NCI-H2081 treated with DMSO at 0.1 percent for 48 hours (cell line): ENCODE results near the gene KRTAP10-3.
"Not testable (repeated sequence)": the region's sequence is repeated elsewhere in the genome, so short reads cannot be mapped to it uniquely, and the experiment has no call there.

Experiments used
- DNase-seq: peaks from one replicate; lab custom pipeline; 2025; lab: John Stamatoyannopoulos, UW

KRTAP10-3 gene

DNA sequence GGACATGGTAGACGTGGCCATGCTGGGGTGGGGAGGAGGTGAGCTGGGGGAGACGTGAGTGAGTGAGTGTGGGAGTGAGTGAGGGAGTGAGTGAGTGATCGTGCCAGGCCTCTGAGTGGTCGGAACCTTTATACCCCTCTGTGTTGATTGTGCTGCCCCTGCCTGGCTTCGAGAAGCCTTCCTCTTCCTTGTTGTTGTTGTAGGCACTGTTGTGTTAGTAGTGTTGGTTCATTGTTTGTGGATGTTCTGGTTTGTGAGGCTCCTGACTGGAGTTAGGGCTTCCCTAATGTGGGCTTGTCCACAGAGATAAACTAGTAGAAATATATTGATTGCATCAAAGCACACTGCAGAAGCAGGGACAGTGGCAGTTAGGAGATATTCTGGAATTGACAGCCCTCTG, at the start of gene KRTAP10-3:
Gene KRTAP10-3 (minus strand): TSS at position 101 of the 400 bp plus-strand sequence. CDS start 80 bp downstream, at position 21.
- DNase-seq: no peak

GRCh38 chr21:44606495-44606894, 47.9 kb upstream of the KRTAP10-3 start:
- no peak for DNase-seq

DNA sequence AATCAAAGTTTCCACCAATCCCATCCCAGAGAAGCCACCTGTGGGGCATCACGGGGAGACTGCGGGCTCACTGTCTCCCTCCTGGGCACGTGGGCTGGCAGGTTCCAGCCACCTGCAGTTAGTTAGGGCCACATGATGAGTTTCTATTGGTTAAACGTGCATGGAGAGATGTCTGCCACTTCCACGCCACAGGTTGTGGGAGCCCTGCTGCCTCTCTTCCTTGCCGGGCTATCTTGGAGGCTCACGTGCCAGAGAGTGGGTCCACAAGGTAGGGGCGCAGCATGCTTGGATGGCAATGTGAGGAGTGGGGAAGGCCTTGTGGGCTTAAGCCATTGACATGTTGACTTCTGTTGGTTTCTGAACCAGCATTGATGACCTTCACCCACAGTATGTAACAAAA, 45.3 kb upstream of the KRTAP10-3 start:
- no peak for DNase-seq

GRCh38 chr21:44603109-44603875, 44.7 kb upstream of the KRTAP10-3 start:
- DNase-seq: no peak

DNA sequence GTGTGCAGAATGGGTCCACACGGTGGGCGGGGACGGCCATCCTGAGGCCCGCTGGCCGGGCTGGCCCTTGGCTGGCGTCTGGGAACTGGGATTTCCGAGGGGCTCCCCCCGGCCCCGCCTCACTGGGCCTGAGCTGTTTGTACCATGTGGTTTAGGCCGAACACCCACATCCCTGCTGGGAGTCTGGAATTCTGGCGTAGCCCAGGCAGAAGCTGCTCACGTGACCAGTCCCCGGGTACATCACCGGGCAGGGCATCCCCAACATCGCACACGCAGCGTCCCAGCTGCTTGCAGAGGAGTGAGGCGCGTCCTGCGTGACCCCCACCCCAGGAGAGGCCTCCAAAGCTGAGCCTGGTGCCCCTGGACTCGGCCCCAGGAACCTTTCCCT, 43.9 kb upstream of the KRTAP10-3 start:
- DNase-seq: no peak

DNA sequence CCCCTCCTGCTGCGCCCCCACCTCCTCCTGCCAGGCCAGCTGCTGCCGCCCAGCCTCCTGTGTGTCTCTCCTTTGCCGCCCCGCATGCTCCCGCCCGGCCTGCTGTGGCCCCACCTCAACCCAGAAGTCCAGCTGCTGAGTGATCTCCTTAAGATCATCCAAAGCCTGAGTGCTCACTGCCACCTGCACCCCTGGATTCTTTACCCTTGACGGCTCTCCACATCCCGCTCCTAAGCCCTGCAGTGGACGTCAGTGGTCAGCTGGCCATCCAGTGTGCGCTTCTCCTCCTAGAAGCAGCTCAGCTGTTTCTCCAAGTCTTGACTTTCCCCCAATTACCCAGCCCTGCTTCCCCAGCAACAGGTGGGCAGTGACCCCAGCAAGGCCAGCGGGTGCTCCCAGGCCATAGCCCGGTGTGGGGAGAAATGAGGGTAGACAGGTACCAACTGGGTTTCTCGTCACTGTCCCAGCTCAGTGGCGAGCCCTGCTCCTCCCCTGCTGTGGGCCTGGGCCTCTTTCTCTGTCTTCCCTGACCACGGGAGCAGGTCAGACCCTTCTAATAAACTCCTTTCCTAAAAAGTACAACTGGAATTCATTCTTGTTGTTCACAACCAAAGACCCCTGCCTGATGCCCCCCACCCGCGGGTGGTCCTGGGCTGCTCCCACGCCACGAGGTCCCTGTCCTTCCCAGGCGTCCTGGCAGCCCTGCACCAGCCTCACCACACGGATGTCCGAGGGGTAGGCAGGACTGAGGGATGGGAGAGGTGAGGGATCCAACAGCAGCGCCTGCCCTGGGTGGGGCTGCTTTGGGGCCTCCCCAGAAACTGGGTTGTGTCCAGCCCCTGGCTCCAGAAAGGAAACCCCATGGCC, 43.2 kb upstream of the KRTAP10-3 start:
- DNase-seq: no peak

- DNase-seq: not testable (repeated sequence)
Measured at GRCh38 chr21:44601091-44601490, 42.5 kb upstream of the KRTAP10-3 start.

DNA sequence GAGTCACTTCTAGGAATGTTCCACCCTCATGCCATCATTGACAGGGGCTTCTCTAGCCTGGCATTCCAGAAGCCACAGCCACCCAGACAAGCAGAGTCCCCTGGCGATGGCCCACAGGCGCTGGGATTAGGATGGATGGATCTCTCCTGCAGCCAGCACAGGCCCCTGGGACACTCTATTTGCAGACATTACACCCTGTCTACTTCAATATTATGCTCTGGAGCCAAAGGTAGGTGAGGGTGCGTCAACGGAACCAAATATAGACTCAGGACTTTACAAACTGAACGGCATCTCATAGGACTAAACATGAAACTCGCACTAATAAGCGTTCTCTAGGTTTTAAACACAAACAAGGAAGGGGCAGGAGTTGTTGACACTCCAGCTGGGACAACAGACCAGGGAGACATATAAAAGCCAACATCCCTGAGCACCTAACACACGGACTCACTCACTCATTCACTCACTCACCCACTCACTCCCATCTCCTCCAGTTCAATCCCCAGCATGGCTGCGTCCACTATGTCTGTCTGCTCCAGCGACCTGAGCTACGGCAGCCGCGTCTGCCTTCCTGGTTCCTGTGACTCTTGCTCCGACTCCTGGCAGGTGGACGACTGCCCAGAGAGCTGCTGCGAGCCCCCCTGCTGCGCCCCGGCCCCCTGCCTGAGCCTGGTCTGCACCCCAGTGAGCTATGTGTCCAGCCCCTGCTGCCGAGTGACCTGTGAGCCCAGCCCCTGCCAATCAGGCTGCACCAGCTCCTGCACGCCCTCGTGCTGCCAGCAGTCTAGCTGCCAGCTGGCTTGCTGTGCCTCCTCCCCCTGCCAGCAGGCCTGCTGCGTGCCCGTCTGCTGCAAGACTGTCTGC, 41.8 kb upstream of the KRTAP10-3 start, which contains the start of gene KRTAP10-7:
Gene KRTAP10-7 (plus strand): TSS at position 480 of the 861 bp plus-strand sequence. CDS start 25 bp downstream, at position 505.
- DNase-seq: not testable (repeated sequence)

GRCh38 chr21:44599264-44600029, 40.9 kb upstream of the KRTAP10-3 start:
- DNase-seq: no peak

DNA sequence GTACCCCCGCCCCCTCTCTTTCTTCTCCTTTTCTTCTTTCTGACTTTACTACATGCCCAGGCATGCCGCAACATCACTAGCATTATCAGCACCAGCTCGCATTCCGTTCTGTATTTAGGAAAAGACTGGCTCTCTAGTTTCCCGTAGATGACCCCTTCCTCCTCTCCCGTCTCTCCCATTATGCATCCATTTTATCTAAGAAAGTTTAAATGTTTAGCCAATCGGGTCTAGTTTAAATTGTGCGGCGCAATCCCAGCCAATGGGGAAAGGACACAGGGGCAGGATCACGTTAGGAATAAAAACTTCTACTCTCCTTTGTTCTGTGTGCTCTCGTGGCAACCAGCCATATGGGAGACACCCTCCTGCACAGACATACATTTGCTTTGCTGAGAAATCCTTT, 39.5 kb upstream of the KRTAP10-3 start:
- DNase-seq: no peak

GRCh38 chr21:44596068-44596725, 37.6 kb upstream of the KRTAP10-3 start:
- DNase-seq: no peak

DNA sequence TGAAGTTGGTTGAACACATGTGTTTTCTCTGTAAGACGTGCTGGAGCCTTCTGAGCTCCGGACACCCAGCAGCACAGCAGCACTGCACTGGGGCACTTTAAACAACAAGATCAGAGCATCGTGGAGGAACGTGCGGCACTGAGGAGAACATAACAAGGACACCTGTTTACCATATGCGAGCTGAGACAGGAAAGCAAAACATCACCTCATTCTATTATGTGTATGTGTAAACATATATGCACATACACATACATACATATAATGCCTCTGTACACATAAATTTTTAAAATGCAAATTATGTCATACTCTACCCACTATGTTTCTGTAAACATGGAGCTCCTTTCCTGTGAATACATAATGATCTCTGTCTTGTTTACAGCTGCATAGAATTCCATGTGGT, 36.9 kb upstream of the KRTAP10-3 start:
- no peak for DNase-seq

DNA sequence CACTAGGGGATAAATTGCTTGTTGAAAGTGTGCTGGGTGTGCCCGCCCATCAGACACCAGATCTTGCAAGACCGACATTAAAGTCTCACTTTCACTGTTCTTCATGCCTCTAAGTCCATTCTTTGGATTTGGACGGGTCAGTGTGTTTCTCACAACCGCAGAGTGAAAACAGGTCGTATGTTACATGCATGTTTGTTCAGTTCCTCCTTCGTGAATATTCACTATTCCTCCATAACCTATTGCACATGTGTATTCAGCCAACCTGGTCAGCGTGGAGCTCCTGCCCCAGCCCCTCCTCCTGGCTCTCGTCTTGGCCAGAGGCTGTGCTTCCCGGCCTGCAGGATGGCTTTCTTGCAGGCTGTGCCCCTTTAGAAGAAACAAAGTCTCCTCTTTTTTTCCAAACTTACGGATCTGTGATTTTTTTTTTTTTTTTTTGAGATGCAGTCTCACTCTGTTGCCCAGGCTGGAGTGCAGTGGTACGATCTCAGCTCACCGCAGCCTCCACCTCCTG, 35.9 kb upstream of the KRTAP10-3 start:
- DNase-seq: no peak

DNA sequence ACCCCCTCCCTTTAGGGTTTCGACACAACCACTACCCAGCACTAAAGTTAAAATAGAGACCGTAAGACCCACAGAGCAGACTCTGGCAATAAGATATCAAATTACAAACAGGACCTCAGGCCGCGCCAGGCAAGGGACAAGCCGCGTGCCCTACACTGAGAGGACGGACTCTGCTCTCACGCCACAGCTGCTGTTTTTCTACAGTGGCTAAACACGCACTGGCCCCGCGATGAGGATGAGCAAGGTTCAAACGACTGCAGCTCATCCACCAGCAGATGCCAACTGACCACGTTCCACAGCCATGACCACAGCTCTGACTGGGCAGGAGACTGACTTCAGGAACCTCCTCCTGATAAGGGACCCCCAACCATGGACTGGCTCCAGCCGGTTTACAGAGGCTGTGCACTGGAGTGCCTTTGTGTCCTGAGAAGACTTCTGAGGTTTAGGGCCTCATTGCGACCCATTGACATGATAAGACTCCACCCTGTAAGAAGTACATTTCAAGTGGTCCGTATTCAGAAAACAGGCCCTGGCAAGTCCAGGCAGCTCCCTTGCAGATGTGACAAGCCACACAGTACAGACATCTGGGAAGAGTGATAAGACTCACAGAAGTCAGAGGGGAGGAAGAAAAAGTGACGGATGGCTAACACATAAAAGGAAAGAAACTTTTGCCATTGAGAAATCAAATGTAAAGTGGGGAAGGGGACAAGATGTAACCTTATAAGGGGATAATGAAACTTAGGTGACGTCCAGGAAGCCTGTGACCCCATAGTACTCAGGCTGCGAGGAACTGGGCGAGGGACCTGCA, 35.2 kb upstream of the KRTAP10-3 start:
- no peak for DNase-seq

GRCh38 chr21:44592446-44593311, 34.1 kb upstream of the KRTAP10-3 start, which contains the start of gene KRTAP10-6:
Gene KRTAP10-6, minus strand, starts transcription at chr21:44592505. Its CDS starts 21 bp downstream, at chr21:44592484.
- no peak for DNase-seq

DNA sequence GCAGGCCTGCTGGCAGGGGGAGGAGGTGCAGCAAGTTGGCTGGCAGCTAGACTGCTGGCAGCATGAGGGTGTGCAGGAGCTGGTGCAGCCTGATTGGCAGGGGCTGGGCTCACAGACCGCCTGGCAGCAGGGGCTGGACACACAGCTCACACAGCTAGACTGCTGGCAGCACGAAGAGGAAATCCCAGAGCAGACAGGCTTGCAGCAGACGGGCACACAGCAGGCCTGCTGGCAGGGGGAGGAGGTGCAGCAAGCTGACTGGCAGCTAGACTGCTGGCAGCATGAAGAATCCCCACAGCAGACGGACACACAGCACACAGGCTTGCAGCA, 33.2 kb upstream of the KRTAP10-3 start:
- DNase-seq: not testable (repeated sequence)

DNA sequence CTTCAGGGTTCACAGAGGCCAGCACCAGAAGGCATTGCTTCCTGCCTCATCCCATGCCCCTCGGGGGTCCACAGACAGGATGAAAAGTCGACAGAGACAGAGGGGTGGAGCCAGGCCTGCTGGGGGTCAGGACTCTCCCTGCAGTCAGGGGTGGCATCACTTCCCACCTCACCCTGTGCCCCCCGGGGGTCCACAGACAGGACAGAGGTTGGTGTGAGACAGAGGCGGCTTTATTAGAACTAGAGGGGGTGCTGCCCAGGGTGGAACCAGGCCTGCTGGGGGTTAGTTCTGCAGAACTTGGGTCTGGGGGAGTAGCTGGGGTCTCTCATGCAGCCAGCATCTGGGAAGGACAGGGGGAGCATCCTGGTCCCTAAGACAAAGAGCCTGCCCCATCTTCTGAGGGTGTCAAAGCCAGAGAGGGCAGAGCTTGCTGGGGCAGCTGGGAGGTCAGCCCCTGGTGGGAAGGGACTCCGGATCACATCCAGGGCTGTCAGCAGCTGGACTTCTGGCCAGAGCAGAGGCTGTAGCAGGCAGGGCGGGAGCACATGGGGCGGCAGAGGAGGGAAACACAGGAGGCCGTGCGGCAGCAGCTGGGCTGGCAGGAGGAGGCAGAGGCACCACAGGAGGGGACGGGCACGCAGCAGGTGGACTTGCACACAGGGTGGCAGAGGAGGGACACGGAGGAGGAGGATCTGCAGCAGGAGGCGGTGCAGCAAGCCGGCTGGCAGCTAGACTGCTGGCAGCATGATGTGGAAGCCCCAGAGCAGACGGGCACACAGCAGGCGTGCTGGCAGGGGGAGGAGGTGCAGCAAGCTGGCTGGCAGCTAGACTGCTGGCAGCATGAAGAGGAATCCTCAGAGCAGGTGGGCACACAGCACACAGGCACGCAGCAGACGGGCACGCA, 32.6 kb upstream of the KRTAP10-3 start:
- not testable (repeated sequence) for DNase-seq

DNA sequence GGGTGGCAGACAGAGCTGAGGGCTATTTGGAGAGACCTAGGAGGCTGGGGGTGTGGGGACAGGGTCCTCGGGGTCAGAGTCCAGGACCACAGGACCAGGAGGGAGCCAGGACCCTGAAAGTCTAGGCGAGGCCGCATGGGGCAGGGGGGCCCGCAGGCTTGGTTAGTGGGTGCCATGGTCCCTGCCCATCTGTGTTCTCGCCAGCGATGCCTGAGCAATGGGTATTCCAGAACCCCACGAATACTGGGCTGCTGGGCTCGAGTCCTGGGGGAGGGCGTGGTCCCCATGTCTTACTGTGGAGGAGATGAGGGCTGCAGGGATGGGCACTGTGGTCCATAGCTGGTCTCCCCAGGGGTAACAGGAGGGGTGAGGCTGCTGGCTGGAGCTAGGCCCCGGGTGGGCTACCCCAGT, 31.7 kb upstream of the KRTAP10-3 start:
- DNase-seq: no peak
